GM12875 (cell line): Measurements from ENCODE around the gene FUT1.
A peak's percentile ranks its signal among the peaks of the same experiment; 100 is the strongest.

Experiments
- H3K4me3 ChIP-seq: one replicate; pipeline ENCODE4 v1.5.1; 2011; ENCODE audit warnings: low read depth, low read length, control low read depth
- TF ChIP-seq, protein P1 (sequence below): IDR thresholded peaks from 2 replicates; pipeline ENCODE4 v1.5.1; 2011; ENCODE audit warnings: low read depth, mild to moderate bottlenecking, control low read depth, inconsistent platforms, low read length, moderate library complexity, borderline replicate concordance; ENCODE audit not compliant: insufficient read depth

FUT1 gene

GRCh38 chr19:48745208-48745995, 7.0 kb downstream of the FUT1 start:
- TF ChIP-seq, protein P1, sequence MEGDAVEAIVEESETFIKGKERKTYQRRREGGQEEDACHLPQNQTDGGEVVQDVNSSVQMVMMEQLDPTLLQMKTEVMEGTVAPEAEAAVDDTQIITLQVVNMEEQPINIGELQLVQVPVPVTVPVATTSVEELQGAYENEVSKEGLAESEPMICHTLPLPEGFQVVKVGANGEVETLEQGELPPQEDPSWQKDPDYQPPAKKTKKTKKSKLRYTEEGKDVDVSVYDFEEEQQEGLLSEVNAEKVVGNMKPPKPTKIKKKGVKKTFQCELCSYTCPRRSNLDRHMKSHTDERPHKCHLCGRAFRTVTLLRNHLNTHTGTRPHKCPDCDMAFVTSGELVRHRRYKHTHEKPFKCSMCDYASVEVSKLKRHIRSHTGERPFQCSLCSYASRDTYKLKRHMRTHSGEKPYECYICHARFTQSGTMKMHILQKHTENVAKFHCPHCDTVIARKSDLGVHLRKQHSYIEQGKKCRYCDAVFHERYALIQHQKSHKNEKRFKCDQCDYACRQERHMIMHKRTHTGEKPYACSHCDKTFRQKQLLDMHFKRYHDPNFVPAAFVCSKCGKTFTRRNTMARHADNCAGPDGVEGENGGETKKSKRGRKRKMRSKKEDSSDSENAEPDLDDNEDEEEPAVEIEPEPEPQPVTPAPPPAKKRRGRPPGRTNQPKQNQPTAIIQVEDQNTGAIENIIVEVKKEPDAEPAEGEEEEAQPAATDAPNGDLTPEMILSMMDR = no peak
- no peak overlapping the region for H3K4me3 ChIP-seq

DNA sequence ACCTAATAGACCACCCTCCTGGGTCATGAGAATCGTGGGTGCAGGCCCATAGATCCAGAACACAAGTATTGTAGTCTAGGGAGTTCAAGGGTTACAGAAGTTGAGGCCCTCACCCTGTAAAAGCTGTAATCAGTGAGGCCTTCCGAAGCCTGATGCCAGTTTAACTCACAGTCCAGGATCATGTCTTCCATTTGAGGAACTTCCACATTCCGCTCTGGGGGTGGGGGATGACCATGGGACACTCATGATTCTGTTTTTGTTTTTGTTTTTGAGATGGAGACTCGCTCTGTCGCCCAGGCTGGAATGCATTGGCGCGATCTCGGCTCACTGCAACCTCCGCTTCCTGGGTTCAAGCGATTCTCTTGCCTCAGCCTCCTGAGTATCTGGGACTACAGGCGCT, 10.3 kb downstream of the FUT1 start:
- TF ChIP-seq, protein P1 = no peak
- H3K4me3 ChIP-seq = no peak overlapping the region

DNA sequence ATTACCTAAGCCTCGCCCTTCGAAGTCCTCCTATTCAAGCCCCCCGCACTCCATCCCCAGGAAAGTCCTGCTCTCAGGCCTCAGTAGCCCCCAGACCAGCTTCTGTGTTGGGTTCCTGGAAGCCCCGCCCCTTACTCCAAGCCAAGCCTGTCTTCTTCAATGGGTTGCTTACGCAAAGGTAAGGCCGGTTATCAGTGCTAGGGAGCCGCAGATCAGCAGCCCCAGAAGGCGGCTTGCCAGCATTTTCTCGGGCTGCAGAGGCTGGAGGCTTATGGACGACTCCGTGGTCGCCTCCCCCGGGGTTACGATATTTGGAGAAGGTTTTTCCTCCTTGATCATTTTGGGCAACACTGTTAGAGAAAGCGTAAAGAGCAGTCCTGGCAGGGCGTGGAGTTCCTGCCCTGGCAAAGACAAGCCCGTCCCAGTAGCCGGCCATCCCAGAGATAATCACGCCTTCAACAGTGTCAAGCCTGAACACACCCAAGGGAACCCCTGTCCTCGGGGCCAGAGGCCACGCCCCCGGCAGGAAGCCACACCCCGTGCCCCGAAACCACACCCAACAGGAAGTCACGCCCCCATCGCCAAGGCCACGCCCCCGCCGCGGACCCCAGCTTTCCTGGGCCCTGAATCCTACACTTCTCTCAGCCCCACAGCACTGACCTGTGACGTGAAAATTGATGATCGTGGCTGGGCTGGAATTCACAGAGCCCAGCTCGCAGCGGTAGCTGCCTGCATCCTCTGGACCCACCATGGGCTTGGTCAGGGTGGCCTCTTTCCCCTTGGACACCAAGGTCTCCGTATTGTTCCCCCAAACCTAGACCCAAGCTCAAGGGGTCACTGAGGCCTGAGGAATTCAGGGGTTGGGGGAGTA, 11.1 kb downstream of the FUT1 start:
- TF ChIP-seq, protein P1 = no peak
- no peak overlapping the region for H3K4me3 ChIP-seq

DNA sequence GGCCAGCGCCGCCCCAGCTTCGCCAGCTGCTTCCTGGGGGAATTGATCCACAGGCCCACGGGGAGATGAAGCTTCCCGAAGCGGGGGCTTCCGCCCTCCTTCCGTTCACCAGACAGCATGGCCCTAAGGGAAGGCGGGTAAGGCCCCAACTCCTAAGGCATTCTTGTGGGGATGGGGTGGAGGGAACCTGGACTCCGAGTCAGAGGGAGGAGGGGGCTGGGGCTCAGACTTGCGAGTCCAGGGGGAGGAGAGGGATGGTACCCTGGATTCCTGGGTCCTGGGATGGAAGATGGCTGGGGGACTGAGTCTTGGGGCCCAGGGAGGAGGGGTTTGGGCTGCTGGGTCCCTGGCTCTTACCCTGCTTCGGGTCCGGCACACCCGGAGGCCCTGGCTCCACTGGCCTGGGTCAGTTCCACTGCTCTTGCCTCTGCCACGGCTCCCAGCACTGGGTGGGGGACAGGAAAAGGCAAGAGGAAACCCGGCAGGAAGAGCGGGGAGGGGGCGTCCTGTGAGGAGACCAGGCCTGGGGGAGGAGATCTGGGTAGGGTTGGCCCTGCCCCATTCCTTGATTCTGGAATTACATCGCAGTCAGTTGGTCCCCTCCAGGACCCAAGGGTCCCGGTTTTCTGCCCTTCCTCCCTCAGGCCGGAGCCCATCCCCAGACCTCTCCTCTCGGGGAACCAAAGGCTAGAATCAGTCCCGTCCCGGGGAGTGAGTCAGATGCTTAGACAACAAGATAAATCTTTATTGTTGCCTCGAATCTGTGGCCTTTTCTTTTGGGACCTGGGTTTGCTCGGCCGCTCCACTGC, 12.1 kb downstream of the FUT1 start, which contains the start of gene RASIP1:
Gene RASIP1, minus strand, starts transcription at position 447 of the 809 bp plus-strand sequence. Its CDS starts 328 bp downstream, at position 119.
- H3K4me3 ChIP-seq = no peak within 1 kb of the TSS
- TF ChIP-seq, protein P1 = no peak

DNA sequence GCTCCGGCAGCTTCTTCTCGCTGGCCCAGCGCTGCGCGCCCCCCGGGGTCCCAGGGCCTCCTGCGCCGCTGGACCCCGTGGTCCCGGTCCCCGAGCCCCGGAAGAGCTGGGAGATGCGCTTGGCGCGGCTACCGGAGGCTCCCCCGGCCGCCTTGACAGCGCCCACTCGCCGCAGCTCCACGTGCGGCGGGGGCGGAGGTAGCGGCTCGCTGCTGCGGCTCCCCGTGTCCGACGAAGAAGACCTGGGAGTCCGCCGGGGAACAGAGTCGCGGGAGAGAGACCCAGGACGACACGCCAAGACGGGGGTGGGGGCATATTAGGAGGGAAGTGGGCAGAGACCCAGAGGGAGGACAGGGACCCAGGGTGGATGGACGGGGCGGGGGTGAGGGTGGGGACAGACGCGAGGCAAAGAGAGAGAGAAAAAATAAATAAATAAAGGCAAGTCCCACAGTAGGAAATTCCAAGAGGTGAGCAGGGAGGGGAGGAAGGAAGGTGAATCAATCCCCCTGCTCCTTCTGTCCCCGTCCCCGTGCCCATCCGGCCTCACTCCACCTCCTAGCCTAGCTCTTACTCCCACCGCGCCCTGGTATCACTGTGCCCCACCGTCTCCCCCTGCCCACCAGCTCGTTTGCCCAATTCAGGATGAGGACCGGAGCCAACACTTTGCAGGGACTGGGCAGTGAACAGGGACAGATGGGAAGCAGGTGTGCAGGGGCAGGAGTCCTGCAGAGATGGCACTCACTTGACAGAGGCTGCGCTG, 12.9 kb downstream of the FUT1 start:
- H3K4me3 ChIP-seq = peak overlapping the region; percentile 31
- TF ChIP-seq, protein P1 = no peak

DNA sequence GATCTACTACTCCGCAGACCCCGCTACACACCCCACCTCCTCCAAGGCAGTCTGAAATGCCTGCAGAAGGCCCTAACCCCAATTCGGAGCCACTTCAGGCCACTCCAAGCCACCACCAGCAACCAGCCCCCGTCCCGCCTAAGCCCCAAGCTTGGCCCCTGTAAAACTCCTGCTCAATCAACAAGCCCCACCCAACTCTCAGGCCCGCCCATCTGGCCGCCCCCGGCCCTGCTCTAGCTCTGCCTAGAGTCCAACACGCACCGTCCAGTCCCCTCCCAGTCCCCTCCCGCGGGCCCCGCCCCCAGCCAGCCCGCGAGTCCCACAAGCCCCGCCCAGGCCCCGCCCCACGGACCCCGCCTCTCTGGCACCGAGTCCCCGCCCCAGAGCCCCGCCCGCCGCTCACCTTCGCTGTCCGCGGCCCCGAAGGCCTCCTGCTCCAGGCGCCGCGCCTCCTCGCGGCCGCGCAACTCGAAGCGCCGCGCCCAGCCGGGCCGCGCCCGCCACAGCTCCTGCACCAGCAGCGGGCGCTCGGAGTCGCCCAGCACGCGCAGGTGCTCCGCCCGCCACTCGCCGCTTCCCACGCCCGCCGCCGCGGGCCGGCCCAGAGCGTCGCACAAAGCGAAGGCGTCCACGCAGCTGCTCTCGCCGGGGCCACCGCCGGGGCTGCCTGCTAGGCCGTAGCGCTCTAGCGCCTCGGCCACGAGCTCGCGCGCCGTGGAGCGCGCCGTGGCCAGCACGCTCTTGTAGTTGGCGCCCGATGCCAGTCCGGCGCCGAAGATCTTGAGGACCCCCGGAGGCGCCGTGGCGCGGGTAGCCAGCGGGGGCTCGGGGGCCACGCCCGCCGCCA, 13.7 kb downstream of the FUT1 start:
- H3K4me3 ChIP-seq = peak overlapping the region; percentile 31
- TF ChIP-seq, protein P1 = peak; percentile 41; the same call in 1 of the 2 replicates
